Measurements from ENCODE around the gene CMTM8.
"Not testable (repeated sequence)": the region's sequence is repeated elsewhere in the genome, so short reads cannot be mapped to it uniquely, and the experiment has no call there.

The CMTM8 gene

GRCh38 chr3:32238453-32239306 is at the start of gene CMTM8:
TSS of gene CMTM8 (plus strand) at chr3:32238680. CDS start at chr3:32238973, 293 bp downstream.
- DNase-seq, result peak; percentile 59
- in situ Hi-C loops (cut with HindIII; ENCODE audit: low pct_ligation_motif_present, low pct_unique_long_range_greater_than_20kb, low sequenced_read_pairs), result no loop called here

GRCh38 chr3:32189693-32190092 is 48.8 kb upstream of the CMTM8 start:
- in situ Hi-C loops (cut with HindIII; ENCODE audit: low pct_ligation_motif_present, low pct_unique_long_range_greater_than_20kb, low sequenced_read_pairs), result no loop called here
- no peak for DNase-seq

GRCh38 chr3:32190556-32190955 is 47.9 kb upstream of the CMTM8 start:
- DNase-seq; in situ Hi-C loops (cut with HindIII; ENCODE audit: low pct_ligation_motif_present, low pct_unique_long_range_greater_than_20kb, low sequenced_read_pairs): not testable (repeated sequence)

- in situ Hi-C loops (cut with HindIII; ENCODE audit: low pct_ligation_motif_present, low pct_unique_long_range_greater_than_20kb, low sequenced_read_pairs), result no loop called here
- no peak for DNase-seq
Measured at GRCh38 chr3:32193101-32193500, 45.4 kb upstream of the CMTM8 start.

- DNase-seq, result no peak
- in situ Hi-C loops (cut with HindIII; ENCODE audit: low pct_ligation_motif_present, low pct_unique_long_range_greater_than_20kb, low sequenced_read_pairs), result no loop called here
Measured at GRCh38 chr3:32194653-32195052, 43.8 kb upstream of the CMTM8 start.

- in situ Hi-C loops (cut with HindIII; ENCODE audit: low pct_ligation_motif_present, low pct_unique_long_range_greater_than_20kb, low sequenced_read_pairs), result no loop called here
- DNase-seq, result no peak
Measured at GRCh38 chr3:32195995-32196540, 42.4 kb upstream of the CMTM8 start.

GRCh38 chr3:32197991-32198390 is 40.5 kb upstream of the CMTM8 start:
- DNase-seq, result no peak
- in situ Hi-C loops (cut with HindIII; ENCODE audit: low pct_ligation_motif_present, low pct_unique_long_range_greater_than_20kb, low sequenced_read_pairs), result no loop called here

- in situ Hi-C loops (cut with HindIII; ENCODE audit: low pct_ligation_motif_present, low pct_unique_long_range_greater_than_20kb, low sequenced_read_pairs), result no loop called here
- DNase-seq, result no peak
Measured at GRCh38 chr3:32198714-32199113, 39.8 kb upstream of the CMTM8 start.

- no peak for DNase-seq
- in situ Hi-C loops (cut with HindIII; ENCODE audit: low pct_ligation_motif_present, low pct_unique_long_range_greater_than_20kb, low sequenced_read_pairs), result no loop called here
Measured at GRCh38 chr3:32200490-32200889, 38.0 kb upstream of the CMTM8 start.

GRCh38 chr3:32200992-32201758 is 37.3 kb upstream of the CMTM8 start:
- in situ Hi-C loops (cut with HindIII; ENCODE audit: low pct_ligation_motif_present, low pct_unique_long_range_greater_than_20kb, low sequenced_read_pairs), result no loop called here
- no peak for DNase-seq

GRCh38 chr3:32202496-32202895 is 36.0 kb upstream of the CMTM8 start:
- no peak for DNase-seq
- in situ Hi-C loops (cut with HindIII; ENCODE audit: low pct_ligation_motif_present, low pct_unique_long_range_greater_than_20kb, low sequenced_read_pairs), result no loop called here

GRCh38 chr3:32203854-32204253 is 34.6 kb upstream of the CMTM8 start:
- no peak for DNase-seq
- in situ Hi-C loops (cut with HindIII; ENCODE audit: low pct_ligation_motif_present, low pct_unique_long_range_greater_than_20kb, low sequenced_read_pairs), result no loop called here

GRCh38 chr3:32208447-32208846 is 30.0 kb upstream of the CMTM8 start:
- no peak for DNase-seq
- in situ Hi-C loops (cut with HindIII; ENCODE audit: low pct_ligation_motif_present, low pct_unique_long_range_greater_than_20kb, low sequenced_read_pairs), result no loop called here

GRCh38 chr3:32215185-32215584 is 23.3 kb upstream of the CMTM8 start:
- in situ Hi-C loops (cut with HindIII; ENCODE audit: low pct_ligation_motif_present, low pct_unique_long_range_greater_than_20kb, low sequenced_read_pairs), result no loop called here
- no peak for DNase-seq

GRCh38 chr3:32216172-32216783 is 22.2 kb upstream of the CMTM8 start:
- no peak for DNase-seq
- in situ Hi-C loops (cut with HindIII; ENCODE audit: low pct_ligation_motif_present, low pct_unique_long_range_greater_than_20kb, low sequenced_read_pairs), result no loop called here

- in situ Hi-C loops (cut with HindIII; ENCODE audit: low pct_ligation_motif_present, low pct_unique_long_range_greater_than_20kb, low sequenced_read_pairs), result no loop called here
- no peak for DNase-seq
Measured at GRCh38 chr3:32217339-32217738, 21.1 kb upstream of the CMTM8 start.

GRCh38 chr3:32219537-32219936 is 18.9 kb upstream of the CMTM8 start:
- in situ Hi-C loops (cut with HindIII; ENCODE audit: low pct_ligation_motif_present, low pct_unique_long_range_greater_than_20kb, low sequenced_read_pairs), result no loop called here
- DNase-seq, result no peak

- in situ Hi-C loops (cut with HindIII; ENCODE audit: low pct_ligation_motif_present, low pct_unique_long_range_greater_than_20kb, low sequenced_read_pairs), result no loop called here
- DNase-seq, result no peak
Measured at GRCh38 chr3:32220006-32220405, 18.5 kb upstream of the CMTM8 start.

- no peak for DNase-seq
- in situ Hi-C loops (cut with HindIII; ENCODE audit: low pct_ligation_motif_present, low pct_unique_long_range_greater_than_20kb, low sequenced_read_pairs), result no loop called here
Measured at GRCh38 chr3:32222950-32223349, 15.5 kb upstream of the CMTM8 start.

Data from ACHN (cell line).